K562 (cell line): ENCODE measurements around the gene CARMIL1. TPM values are rescaled to one million over a fixed set of nuclear protein-coding genes. Genes with fewer than 3 reads are reported as not detected.

Source experiments
- ATAC-seq: fragments of 200-7000 bp; cut with Tn5 transposase; 3 replicates; pipeline ENCODE4 v1.9.1; 2020; ENCODE audit warnings: moderate library complexity
- BruUV-seq: library from RNA; stranded (reverse); fragments of 400-500 nt; replicated peaks from 2 replicates; lab custom pipeline; 2021; lab: Mats Ljungman, UMichigan
- CTCF ChIA-PET: fragments of 300-600 bp; formaldehyde crosslinking; extraction: SDS; loops from one replicate; lab custom pipeline; 2021; ENCODE audit warnings: low intra/inter-chr PET ratio; lab: Yijun Ruan, JAX
- POLR2A ChIA-PET: fragments of 300-600, 350-650 bp; sonication (Branson Sonifier 250); formaldehyde crosslinking; extraction: SDS; loops from one replicate; lab custom pipeline; 2021; ENCODE audit warnings: antibody characterized with exemption, inconsistent platforms; lab: Yijun Ruan, JAX
- DNase-seq, 4 experiments: peaks; one replicate each; pipeline versions ENCODE4 v3.0.0 to v3.0.0-alpha.2; 2011 to 2018; ENCODE audit warnings: low spot score in 3 of 4, mixed read lengths in 3 of 4; ENCODE audit errors: extremely low read depth in 1 of 4
- FAIRE-seq: peaks from 2 replicates; lab custom pipeline; 2011; peaks lifted over from hg19 to GRCh38; lab: Jason Lieb, UNC
- H2AFZ ChIP-seq: 2 replicates; pipeline ENCODE4 v1.6.0; 2011; ENCODE audit warnings: low read depth, low read length, control low read depth, inconsistent platforms
- H3K27ac ChIP-seq: fragments of 200-600 bp; 3 replicates; pipeline ENCODE4 v1.8.0; 2011; ENCODE audit warnings: low read depth, mild to moderate bottlenecking, control low read depth, inconsistent platforms, low read length, moderate library complexity, mixed read lengths; ENCODE audit errors: extremely low read depth
- H3K27me3 ChIP-seq, 2 experiments: fragments of 300-600 bp in 1 of 2; 2 replicates in 1 of 2; 3 replicates in 1 of 2; pipeline versions ENCODE4 v1.6.0 to v1.8.0; 2011; ENCODE audit warnings: inconsistent platforms in 2 of 2, low read length in 2 of 2, mild to moderate bottlenecking in 1 of 2, mixed read lengths in 1 of 2, moderate library complexity in 1 of 2; ENCODE audit not compliant: control insufficient read depth in 2 of 2, insufficient read depth in 2 of 2
- H3K36me3 ChIP-seq: fragments of 300-600 bp; 3 replicates; pipeline ENCODE4 v1.8.0; 2011; ENCODE audit warnings: mild to moderate bottlenecking, low read length, inconsistent platforms; ENCODE audit not compliant: control insufficient read depth, insufficient read depth
- H3K4me1 ChIP-seq, 2 experiments: fragments of 200-600 bp in 1 of 2; replicated peaks in 1 of 2; 2 replicates in 1 of 2; 3 replicates in 1 of 2; pipeline versions ENCODE4 v1.5.1 to v1.8.0; 2011; ENCODE audit warnings: inconsistent platforms in 2 of 2, low read length in 2 of 2, mild to moderate bottlenecking in 1 of 2, mixed read lengths in 1 of 2, moderate library complexity in 1 of 2; ENCODE audit not compliant: control insufficient read depth in 2 of 2, insufficient read depth in 2 of 2
- H3K4me2 ChIP-seq: 2 replicates; pipeline ENCODE4 v1.6.1; 2011; ENCODE audit warnings: low read length, control low read depth, inconsistent platforms, mixed read lengths; ENCODE audit not compliant: insufficient read depth
- H3K4me3 ChIP-seq: fragments of 200-600 bp; sonication (generic), shearing (Covaris generic); 2 replicates; pipeline ENCODE4 v1.5.1; 2016; ENCODE audit warnings: control low read depth, inconsistent platforms
- H3K79me2 ChIP-seq: fragments of 200-600 bp; 3 replicates; pipeline ENCODE4 v1.8.0; 2011; ENCODE audit warnings: low read length, inconsistent platforms; ENCODE audit not compliant: control insufficient read depth, insufficient read depth
- H3K9ac ChIP-seq, 2 experiments: 2 replicates each; pipeline versions ENCODE4 v1.6.0 to v1.6.1; 2011; ENCODE audit warnings: low read depth in 2 of 2, low read length in 2 of 2, control low read depth in 1 of 2, inconsistent platforms in 1 of 2, mild to moderate bottlenecking in 1 of 2, mixed read lengths in 1 of 2; ENCODE audit not compliant: insufficient read depth in 1 of 2
- H3K9me1 ChIP-seq: one replicate; pipeline ENCODE4 v1.6.0; 2011; ENCODE audit warnings: inconsistent platforms, mild to moderate bottlenecking, low read length, moderate library complexity; ENCODE audit not compliant: control insufficient read depth, insufficient read depth
- H3K9me3 ChIP-seq: replicated peaks from 2 replicates; pipeline ENCODE4 v1.5.1; 2011; ENCODE audit warnings: low read depth, low read length, inconsistent platforms; ENCODE audit not compliant: control insufficient read depth, insufficient read depth
- H4K20me1 ChIP-seq: replicated peaks from 2 replicates; pipeline ENCODE4 v1.6.1; 2011; ENCODE audit warnings: low read length, inconsistent platforms, mixed read lengths; ENCODE audit not compliant: control insufficient read depth, insufficient read depth
- LARP7 ChIP-seq: fragments of 450-650 bp; IDR thresholded peaks from 2 replicates; pipeline ENCODE4 v1.6.1; 2016
- LCOR ChIP-seq: sonication (generic); formaldehyde crosslinking; IDR thresholded peaks from 2 replicates; pipeline ENCODE4 v1.8.0; 2022; ENCODE audit warnings: mild to moderate bottlenecking, missing genetic modification reagents
- MCM7 ChIP-seq, 2 experiments: fragments of 450-650 bp; IDR thresholded peaks; 2 replicates each; pipeline ENCODE4 v1.6.1; 2016 to 2018
- MXD1 ChIP-seq: fragments of 250-450 bp; sonication (Bioruptor Pico); IDR thresholded peaks from 2 replicates; pipeline ENCODE4 v1.8.0; 2021; ENCODE audit warnings: borderline replicate concordance, mild to moderate bottlenecking, moderate library complexity; ENCODE audit not compliant: poor library complexity, severe bottlenecking
- SIRT6 ChIP-seq: IDR thresholded peaks from one replicate; pipeline ENCODE4 v1.6.1; 2012; ENCODE audit warnings: low read depth, mild to moderate bottlenecking, control low read depth, inconsistent platforms, low read length, moderate library complexity
- TOE1 ChIP-seq, 2 experiments: fragments of 450-650 bp in 1 of 2; sonication (generic) in 1 of 2; formaldehyde crosslinking in 1 of 2; IDR thresholded peaks; 2 replicates each; pipeline versions ENCODE4 v1.7.1 to v1.8.0; 2016 to 2022; ENCODE audit warnings: borderline replicate concordance in 2 of 2, mild to moderate bottlenecking in 2 of 2, antibody characterized with exemption in 1 of 2, inconsistent platforms in 1 of 2, low read depth in 1 of 2, missing genetic modification reagents in 1 of 2, moderate library complexity in 1 of 2
- WGBS: fragments of 100-300 bp; shearing (Covaris generic); methylation state at CpG from one replicate; pipeline ENCODE4 v1.1.6; 2016; ENCODE audit warnings: low coverage, mixed read lengths; ENCODE audit not compliant: insufficient coverage; ENCODE audit errors: missing lambda C conversion rate; 5-methylcytosine and 5-hydroxymethylcytosine counted together
- in situ Hi-C: fragments of 300-500 bp; cut with MboI; formaldehyde crosslinking; loops from 4 replicates; pipeline ENCODE4 v1.15.0; 2018; ENCODE audit warnings: inconsistent platforms, mixed read lengths
- intact Hi-C: fragments of 100-400 bp; cut with micrococcal nuclease; formaldehyde crosslinking; loops from 2 replicates; pipeline ENCODE4 v1.14.2; 2022
- polyA plus RNA-seq, 8 experiments: library from polyadenylated mRNA; depleted of rRNA in 4 of 8; stranded (reverse) in 5 of 8; unstranded in 3 of 8; fragments of >200 nt; fragmentation: Nextera tagmentation in 2 of 8; fragmentation: Illumina TruSeq in 1 of 8; extraction: Ambion mirVana in 2 of 8; extraction: Trizol in 1 of 8; gene quantifications; 2 replicates each; pipeline versions ENCODE4 v1.2.1 to v1.2.3, GENCODE V29; 2011 to 2014; ENCODE audit warnings: inconsistent platforms in 1 of 8, missing spikeins in 1 of 8
- total RNA-seq, 7 experiments: library from RNA; depleted of rRNA in 6 of 7; stranded (reverse); fragments of >200 nt in 6 of 7; fragmentation: Illumina TruSeq in 2 of 7; extraction: Trizol in 2 of 7; gene quantifications; 2 replicates each; pipeline versions ENCODE4 v1.2.1 to v1.2.3, GENCODE V29; 2011 to 2021; ENCODE audit warnings: low replicate concordance in 1 of 7

Gene CARMIL1
- total and polyA plus RNA-seq, 9 of the 15 experiments (the other 6 are each of a cell fraction or from before 2014, with no cell fraction given) = 0.04 to 0.32 (median 0.10) TPM; not detected in 1

GRCh38 chr6:25660512-25660911 lies 381.3 kb downstream of the CARMIL1 start (continued):
- no peak for TF ChIP-seq MXD1 (CRISPR knock-in tag)
- no peak for TF ChIP-seq MCM7 (IDR thresholded peaks at IDR 0.05)
- TF ChIP-seq LARP7 = no peak
- TF ChIP-seq SIRT6 = no peak
- TF ChIP-seq LCOR (CRISPR knock-in tag) = no peak

DNA sequence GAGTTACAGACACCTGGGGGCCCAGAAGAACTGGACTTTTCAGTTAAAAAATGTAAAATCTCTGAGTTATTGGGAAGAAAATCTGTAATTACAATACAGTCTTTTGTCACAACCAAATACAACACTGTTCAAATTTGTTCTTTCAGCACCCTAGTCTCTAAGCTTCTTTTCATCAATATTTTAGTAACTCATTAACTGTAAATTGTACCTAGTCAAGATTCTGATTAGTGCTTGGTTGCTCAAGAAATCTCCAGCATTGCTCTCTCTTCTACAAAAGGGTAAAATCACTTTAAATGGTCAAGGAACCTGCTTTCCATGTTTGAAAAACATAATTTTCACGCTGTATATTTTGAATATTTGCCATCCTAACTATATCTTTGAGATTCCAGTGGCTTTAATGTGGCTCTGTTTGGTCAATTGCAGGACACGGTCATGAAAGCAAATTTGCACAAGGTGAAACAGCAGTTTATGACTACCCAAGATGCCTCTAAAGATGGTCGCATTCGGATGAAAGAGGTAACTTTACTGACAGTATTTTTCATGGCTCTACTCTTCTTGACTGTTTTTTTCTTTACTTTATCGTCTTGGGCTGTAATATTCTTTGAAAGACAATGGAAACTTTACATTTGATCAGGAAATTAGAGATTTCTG lies 382.1 kb downstream of the CARMIL1 start:
- Histone ChIP-seq H3K4me1 (no peaks in the 10 kb centered on the region), H3K9me3 (no peaks in the 10 kb centered on the region), H3K4me3 (no peak overlapping the region), H3K79me2 (no peaks in the 10 kb centered on the region), H3K4me2 (no peak overlapping the region), H3K27me3 (peaks cover 0 to 5% of the 10 kb centered on the region in 2 experiments; a peak in 2 of 5 replicates), H3K36me3 (no peaks in the 10 kb centered on the region), H3K9ac (no peak overlapping the region), H4K20me1 (no peaks in the 10 kb centered on the region), H3K27ac (no peak overlapping the region), H3K9me1 (no peaks in the 10 kb centered on the region), H2AFZ (no peak overlapping the region)
- in situ Hi-C loops = no loop called here
- FAIRE-seq (no peak), ATAC-seq (no peak), DNase-seq (no peak)
- TF ChIP-seq TOE1 (IDR thresholded peaks at IDR 0.05; ENCODE audit: borderline replicate concordance) (no peak), TOE1 (CRISPR knock-in tag; IDR thresholded peaks at IDR 0.05; ENCODE audit: borderline replicate concordance, low read depth) (no peak)
- CTCF ChIA-PET = no interaction called here
- 1% methylated on average over 5 of the region's 5 CpGs for WGBS
- POLR2A ChIA-PET = interaction anchor here (1.0 kb wide), 1 partner anchor 8 kb away, joined by 4 read pairs; no protein-coding TSS in a partner anchor
- intact Hi-C loops = no loop called here
- BruUV-seq = no TSS peak
